GM18505 (cell line): Measurements from ENCODE around the gene RHOXF2.
"Not testable (repeated sequence)": the region's sequence is repeated elsewhere in the genome, so short reads cannot be mapped to it uniquely, and the experiment has no call there.

Experiments used
- ATAC-seq: cut with Tn5 transposase; IDR thresholded peaks from one replicate; pipeline ENCODE4 v1.9.1; 2021; ENCODE audit not compliant: unreplicated experiment
- POLR2A ChIP-seq: IDR thresholded peaks from 4 replicates; pipeline ENCODE4 v1.6.1; 2011; ENCODE audit warnings: borderline replicate concordance; ENCODE audit not compliant: insufficient read depth, insufficient read length; ENCODE audit errors: extremely low read depth

Gene RHOXF2

DNA sequence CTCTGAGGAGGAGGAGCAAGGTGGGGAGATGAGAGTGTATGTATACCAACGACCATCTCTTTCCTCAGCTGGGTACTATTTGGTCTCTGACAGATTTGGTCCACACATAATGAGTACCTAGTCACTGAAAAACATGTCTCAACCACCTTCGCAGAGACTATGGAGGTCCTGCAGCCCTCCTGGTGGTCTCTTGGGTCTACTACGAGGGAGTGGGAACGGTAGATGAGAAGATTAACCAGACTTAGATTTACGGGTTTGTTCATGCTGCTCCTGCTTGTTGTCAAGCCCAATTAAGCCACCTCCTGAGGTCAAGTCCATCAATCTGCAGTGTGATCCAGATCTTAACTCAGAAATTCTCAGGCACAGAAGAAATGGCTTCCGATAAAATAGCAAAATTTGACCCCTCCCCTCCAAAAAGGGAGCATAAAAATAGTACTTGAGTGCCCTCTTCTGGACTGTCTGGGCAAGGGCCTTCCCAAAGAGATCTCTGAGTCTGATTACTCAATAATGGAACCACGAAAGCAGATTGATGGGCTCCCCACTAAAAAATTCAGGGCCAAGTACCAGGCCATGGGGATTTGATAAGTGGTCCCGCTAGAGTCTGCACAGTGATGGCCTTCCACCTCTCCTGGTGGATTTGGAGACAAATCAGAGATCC is 38.3 kb downstream of the RHOXF2 start:
- ATAC-seq = not testable (repeated sequence)

- TF ChIP-seq POLR2A = no peak
- no peak for ATAC-seq
These were observed 42.4 kb downstream of the RHOXF2 start for GRCh38 chrX:120200851-120201250.

DNA sequence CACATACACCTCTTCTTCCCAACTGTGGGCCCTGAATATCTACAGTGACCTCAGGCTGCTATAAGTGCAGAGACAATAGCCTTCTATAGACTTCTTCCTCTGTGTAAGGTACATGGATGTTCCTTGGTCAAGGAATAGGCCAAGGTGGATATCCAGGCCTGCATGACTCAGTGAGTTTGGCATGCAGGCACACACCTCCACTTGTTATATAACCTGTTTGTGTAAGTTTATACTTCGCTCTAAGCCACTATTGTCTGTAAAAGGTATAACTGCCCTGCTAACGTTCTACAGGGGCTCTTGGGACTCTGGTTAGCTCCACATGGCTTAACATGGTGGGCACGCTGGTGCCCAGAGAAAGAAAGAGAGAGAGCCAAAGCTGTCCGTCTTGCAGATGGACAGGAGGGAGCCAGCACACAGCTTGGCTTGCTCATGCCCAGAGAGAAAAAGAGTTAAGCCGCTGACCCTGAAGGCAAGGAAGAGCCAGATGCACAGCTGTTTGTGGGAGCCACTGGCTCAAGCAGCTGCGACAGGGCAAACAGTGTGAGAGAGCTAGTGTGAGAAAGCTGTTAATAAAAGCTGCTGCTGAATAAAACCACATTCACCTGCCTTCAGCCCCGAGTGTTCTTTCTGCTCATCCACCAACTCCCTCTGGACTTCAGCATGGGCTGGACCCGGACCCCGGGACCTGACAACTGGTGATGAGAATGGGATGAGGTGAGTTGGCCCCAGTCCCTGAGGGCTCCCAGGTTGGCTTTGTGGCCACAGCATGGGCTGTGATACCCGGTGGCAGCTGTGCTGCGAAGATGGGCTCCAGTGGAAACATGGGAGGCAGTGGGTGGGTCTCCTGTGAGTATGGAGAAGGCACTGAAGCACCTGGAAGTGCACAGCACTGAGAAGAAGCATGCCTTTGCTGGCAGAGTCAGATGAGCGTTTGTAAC is 47.7 kb downstream of the RHOXF2 start:
- no peak for TF ChIP-seq POLR2A
- no peak for ATAC-seq

GRCh38 chrX:120207009-120207605 is 48.7 kb downstream of the RHOXF2 start:
- TF ChIP-seq POLR2A = no peak

GRCh38 chrX:120213438-120214265 is 55.2 kb downstream of the RHOXF2 start:
- TF ChIP-seq POLR2A = no peak
- ATAC-seq = peak; percentile 79

More at GRCh38 chrX:120207009-120207605, 48.7 kb downstream of the RHOXF2 start:
- no peak for ATAC-seq
